ENCODE results near the gene DPF3. TPM values are rescaled to one million over a fixed set of nuclear protein-coding genes. Genes with fewer than 3 reads are reported as not detected.

Gene DPF3
- total and polyA plus RNA-seq, 2 donors (not counting 1 experiment from before 2014, with no cell fraction given): 3.4 to 10.2 TPM

GRCh38 chr14:72711936-72712335 is 182.0 kb downstream of the DPF3 start:
- DNase-seq: no peak
- Histone ChIP-seq H3K9ac (ENCODE audit: low read length) (no peak overlapping the region), H3K4me3 (ENCODE audit: control extremely low read depth in 1 of 5, extremely low read depth in 1 of 5, insufficient read depth in 1 of 5, low read depth in 2 of 5, low read length in 4 of 5) (no peak overlapping the region), H3K36me3 (replicated peaks in 1 of 2; ENCODE audit: control extremely low read depth in 1 of 2, control insufficient read depth in 1 of 2, extremely low read depth in 1 of 2, insufficient read depth in 2 of 2, low read length in 1 of 2) (peaks cover 0 to 8% of the 10 kb centered on the region in 2 experiments), H2AFZ (ENCODE audit: insufficient read depth, low read depth, low read length, poor library complexity, severe bottlenecking) (no peak overlapping the region), H3K4me2 (replicated peaks; ENCODE audit: low read depth, low read length, poor library complexity, severe bottlenecking) (no peak overlapping the region), H3K9me3 (ENCODE audit: control extremely low read depth in 1 of 3, control insufficient read depth in 2 of 3, insufficient read depth in 1 of 3, low read length in 2 of 3) (no peaks in the 10 kb centered on the region), H3K4me1 (ENCODE audit: control insufficient read depth in 2 of 2, insufficient read depth in 2 of 2, low read length in 2 of 2) (peaks cover 40 to 43% of the 10 kb centered on the region in 2 donors), H3K79me2 (ENCODE audit: control insufficient read depth, insufficient read depth, low read length) (no peaks in the 10 kb centered on the region), H4K20me1 (ENCODE audit: control insufficient read depth, insufficient read depth, low read length, poor library complexity, severe bottlenecking) (no peaks in the 10 kb centered on the region), H3K27ac (ENCODE audit: low read length in 2 of 2) (no peak overlapping the region), H3K27me3 (replicated peaks in 1 of 4; ENCODE audit: control extremely low read depth in 1 of 4, control insufficient read depth in 3 of 4, insufficient read depth in 4 of 4, low read length in 3 of 4) (no peaks in the 10 kb centered on the region)
- intact Hi-C loops (cut with micrococcal nuclease): no loop called here
- no peaks in the 10 kb centered on the region for H3K9me3 Mint-ChIP-seq (ENCODE audit: insufficient read depth)
- no peaks in the 10 kb centered on the region for H3K27me3 Mint-ChIP-seq
- ChIA-PET POLR2A (no interaction called here), CTCF (no interaction called here)
- no peak overlapping the region for H3K4me3 Mint-ChIP-seq
- TF ChIP-seq CTCF (IDR thresholded peaks at IDR 0.05) (no peak), EZH2 (IDR thresholded peaks at IDR 0.05; ENCODE audit: borderline replicate concordance, insufficient read depth, low read depth, low read length, poor library complexity, severe bottlenecking) (no peak)
- peaks cover 43% of the 10 kb centered on the region for H3K4me1 Mint-ChIP-seq
- no peak overlapping the region for H3K27ac Mint-ChIP-seq
- no peak for ATAC-seq (ENCODE audit: low read depth)
- WGBS (ENCODE audit: insufficient coverage): 94% methylated on average over 12 of the region's 12 CpGs

GRCh38 chr14:72709916-72710611 is 183.8 kb downstream of the DPF3 start:
- TF ChIP-seq CTCF (IDR thresholded peaks at IDR 0.05) (no peak), EZH2 (IDR thresholded peaks at IDR 0.05; ENCODE audit: borderline replicate concordance, insufficient read depth, low read depth, low read length, poor library complexity, severe bottlenecking) (no peak)
- Histone ChIP-seq H3K27ac (ENCODE audit: low read length in 2 of 2) (no peak overlapping the region), H3K4me1 (ENCODE audit: control insufficient read depth in 2 of 2, insufficient read depth in 2 of 2, low read length in 2 of 2) (peaks cover 21 to 24% of the 10 kb centered on the region in 2 donors), H4K20me1 (ENCODE audit: control insufficient read depth, insufficient read depth, low read length, poor library complexity, severe bottlenecking) (no peaks in the 10 kb centered on the region), H2AFZ (ENCODE audit: insufficient read depth, low read depth, low read length, poor library complexity, severe bottlenecking) (no peak overlapping the region), H3K9ac (ENCODE audit: low read length) (no peak overlapping the region), H3K27me3 (replicated peaks in 1 of 4; ENCODE audit: control extremely low read depth in 1 of 4, control insufficient read depth in 3 of 4, insufficient read depth in 4 of 4, low read length in 3 of 4) (no peaks in the 10 kb centered on the region), H3K4me3 (ENCODE audit: control extremely low read depth in 1 of 5, extremely low read depth in 1 of 5, insufficient read depth in 1 of 5, low read depth in 2 of 5, low read length in 4 of 5) (no peak overlapping the region), H3K79me2 (ENCODE audit: control insufficient read depth, insufficient read depth, low read length) (no peaks in the 10 kb centered on the region), H3K4me2 (replicated peaks; ENCODE audit: low read depth, low read length, poor library complexity, severe bottlenecking) (no peak overlapping the region), H3K36me3 (replicated peaks in 1 of 2; ENCODE audit: control extremely low read depth in 1 of 2, control insufficient read depth in 1 of 2, extremely low read depth in 1 of 2, insufficient read depth in 2 of 2, low read length in 1 of 2) (peaks cover 0 to 11% of the 10 kb centered on the region in 2 experiments), H3K9me3 (ENCODE audit: control extremely low read depth in 1 of 3, control insufficient read depth in 2 of 3, insufficient read depth in 1 of 3, low read length in 2 of 3) (no peaks in the 10 kb centered on the region)
- CTCF ChIA-PET: no interaction called here
- 100% methylated on average over 4 of the region's 7 CpGs for WGBS (ENCODE audit: insufficient coverage)
- Mint-ChIP-seq H3K4me3 (no peak overlapping the region), H3K27ac (no peak overlapping the region), H3K4me1 (peaks cover 24% of the 10 kb centered on the region), H3K27me3 (no peaks in the 10 kb centered on the region), H3K9me3 (ENCODE audit: insufficient read depth) (no peaks in the 10 kb centered on the region)
- DNase-seq: no peak
- POLR2A ChIA-PET: no interaction called here
- no peak for ATAC-seq (ENCODE audit: low read depth)
- intact Hi-C loops (cut with micrococcal nuclease): no loop called here

All from B cell (primary cell).